Bronchial epithelial cell (primary cell): ENCODE results near the gene PCDHGC4. TPM values are rescaled to one million over a fixed set of nuclear protein-coding genes. Genes with fewer than 3 reads are reported as not detected.

Source experiments
- DNase-seq: peaks from one replicate; pipeline ENCODE4 v3.0.0-alpha.2; 2010; ENCODE audit warnings: low read depth
- FAIRE-seq: peaks from 2 replicates; lab custom pipeline; 2011; peaks lifted over from hg19 to GRCh38; lab: Jason Lieb, UNC
- H3K27me3 ChIP-seq: 2 replicates; pipeline ENCODE4 v1.5.1; 2011; ENCODE audit warnings: low read length; ENCODE audit not compliant: control insufficient read depth, insufficient read depth
- H3K36me3 ChIP-seq: 2 replicates; pipeline ENCODE4 v1.5.1; 2011; ENCODE audit warnings: low read length; ENCODE audit not compliant: control insufficient read depth, insufficient read depth
- H3K4me3 ChIP-seq: 2 replicates; pipeline ENCODE4 v1.5.1; 2011; ENCODE audit warnings: mild to moderate bottlenecking, low read depth, low read length, control low read depth
- CTCF ChIP-seq: IDR thresholded peaks from 2 replicates; pipeline ENCODE4 v1.5.1; 2011; ENCODE audit warnings: mild to moderate bottlenecking, moderate library complexity, low read length, control low read depth, inconsistent platforms; ENCODE audit not compliant: insufficient read depth, severe bottlenecking
- total RNA-seq: library from RNA; depleted of rRNA; stranded (reverse); fragments of >200 nt; gene quantifications from 2 replicates; pipeline ENCODE4 v1.2.1, GENCODE V29; 2014

The PCDHGC4 gene
- total RNA-seq, 1 donor from 2014 or later = 0.53 TPM

GRCh38 chr5:141511771-141512325 is 27.0 kb downstream of the PCDHGC4 start:
- no peaks in the 10 kb centered on the region for H3K27me3 ChIP-seq
- H3K36me3 ChIP-seq = peaks cover 12% of the 10 kb centered on the region
- no peak for TF ChIP-seq CTCF
- DNase-seq (no peak), FAIRE-seq (peak; percentile 43)
- H3K4me3 ChIP-seq = no peak overlapping the region

GRCh38 chr5:141512390-141512910 is 27.6 kb downstream of the PCDHGC4 start:
- DNase-seq = peak; percentile 65
- Histone ChIP-seq H3K27me3 (no peaks in the 10 kb centered on the region), H3K36me3 (peaks cover 12% of the 10 kb centered on the region), H3K4me3 (peak overlapping the region; percentile 44)
- FAIRE-seq = no peak
- TF ChIP-seq CTCF = peak; percentile 93

- TF ChIP-seq CTCF = no peak
- Histone ChIP-seq H3K4me3 (peak overlapping the region; percentile 44), H3K36me3 (peaks cover 12% of the 10 kb centered on the region), H3K27me3 (no peaks in the 10 kb centered on the region)
- peak; percentile 52 for DNase-seq
- peak; percentile 86 for FAIRE-seq
Observed at GRCh38 chr5:141512911-141513626, 28.2 kb downstream of the PCDHGC4 start.

- TF ChIP-seq CTCF = no peak
Observed at GRCh38 chr5:141513627-141514329, 28.9 kb downstream of the PCDHGC4 start.

GRCh38 chr5:141514330-141515133 is 29.7 kb downstream of the PCDHGC4 start:
- TF ChIP-seq CTCF = no peak
- FAIRE-seq (peak; percentile 13), DNase-seq (peak; percentile 97)
- peaks cover 12% of the 10 kb centered on the region for H3K36me3 ChIP-seq
- no peaks in the 10 kb centered on the region for H3K27me3 ChIP-seq
- H3K4me3 ChIP-seq = no peak overlapping the region

More at GRCh38 chr5:141513627-141514329, 28.9 kb downstream of the PCDHGC4 start:
- no peak for FAIRE-seq
- Histone ChIP-seq H3K4me3 (peak overlapping the region; percentile 44), H3K36me3 (peaks cover 12% of the 10 kb centered on the region), H3K27me3 (no peaks in the 10 kb centered on the region)
- peak; percentile 82 for DNase-seq
